GM15510 (cell line): Measurements from ENCODE around the gene CRACR2B.

Experiments
- POLR2A ChIP-seq: IDR thresholded peaks from 3 replicates; pipeline ENCODE4 v1.6.1; 2011; ENCODE audit warnings: borderline replicate concordance; ENCODE audit not compliant: insufficient read length; ENCODE audit errors: extremely low read depth

The CRACR2B gene

GRCh38 chr11:791658-792534 lies 35.8 kb upstream of the CRACR2B start:
- TF ChIP-seq POLR2A: no peak

- no peak for TF ChIP-seq POLR2A
These were observed 35.2 kb upstream of the CRACR2B start for GRCh38 chr11:792535-792821.

- no peak for TF ChIP-seq POLR2A
These were observed 34.8 kb upstream of the CRACR2B start for GRCh38 chr11:792873-793272.

GRCh38 chr11:793556-793955 lies 34.2 kb upstream of the CRACR2B start:
- TF ChIP-seq POLR2A: no peak

- TF ChIP-seq POLR2A: no peak
These were observed 33.5 kb upstream of the CRACR2B start for GRCh38 chr11:794013-794765.

GRCh38 chr11:794766-795633 lies 32.7 kb upstream of the CRACR2B start:
- TF ChIP-seq POLR2A: no peak

GRCh38 chr11:795634-796564 lies 31.8 kb upstream of the CRACR2B start:
- peak; percentile 36 for TF ChIP-seq POLR2A

GRCh38 chr11:796565-797295 lies 31.0 kb upstream of the CRACR2B start:
- TF ChIP-seq POLR2A: no peak

GRCh38 chr11:797296-798092 lies 30.2 kb upstream of the CRACR2B start:
- no peak for TF ChIP-seq POLR2A

- TF ChIP-seq POLR2A: peak; percentile 73
These were observed 29.5 kb upstream of the CRACR2B start, which contains the start of gene SLC25A22 for GRCh38 chr11:798093-798713. SLC25A22 (minus strand) TSS chr11:798281; CDS start chr11:795006, 3,275 bp downstream.

GRCh38 chr11:799641-800316 lies 27.9 kb upstream of the CRACR2B start:
- TF ChIP-seq POLR2A: no peak
